Activated naive CD8-positive, alpha-beta T cell treated with anti-CD3 and anti-CD28 coated beads, Interleukin-2, amount 50 U/mL, for 24 hours (primary cell): ENCODE data around the gene NOL4L.

Source experiments
- ATAC-seq: fragments of 150-1000 bp; cut with Tn5 transposase; one replicate; pipeline ENCODE4 v1.10.0; 2021
- DNase-seq: peaks from one replicate; pipeline ENCODE4 v3.0.0; 2021
- H3K27ac Mint-ChIP-seq: one replicate; pipeline ENCODE4 v1.8.0; 2021; ENCODE audit warnings: mild to moderate bottlenecking, mixed read lengths
- H3K27me3 Mint-ChIP-seq: one replicate; pipeline ENCODE4 v1.8.0; 2021; ENCODE audit warnings: mixed read lengths
- H3K36me3 Mint-ChIP-seq: one replicate; pipeline ENCODE4 v1.8.0; 2021; ENCODE audit warnings: low read depth, mixed read lengths
- H3K4me1 Mint-ChIP-seq: one replicate; pipeline ENCODE4 v1.8.0; 2021; ENCODE audit warnings: mixed read lengths
- H3K4me3 Mint-ChIP-seq: one replicate; pipeline ENCODE4 v1.8.0; 2021; ENCODE audit warnings: mild to moderate bottlenecking, moderate library complexity, mixed read lengths
- H3K9me3 Mint-ChIP-seq: one replicate; pipeline ENCODE4 v1.8.0; 2021; ENCODE audit warnings: mixed read lengths

The NOL4L gene

DNA sequence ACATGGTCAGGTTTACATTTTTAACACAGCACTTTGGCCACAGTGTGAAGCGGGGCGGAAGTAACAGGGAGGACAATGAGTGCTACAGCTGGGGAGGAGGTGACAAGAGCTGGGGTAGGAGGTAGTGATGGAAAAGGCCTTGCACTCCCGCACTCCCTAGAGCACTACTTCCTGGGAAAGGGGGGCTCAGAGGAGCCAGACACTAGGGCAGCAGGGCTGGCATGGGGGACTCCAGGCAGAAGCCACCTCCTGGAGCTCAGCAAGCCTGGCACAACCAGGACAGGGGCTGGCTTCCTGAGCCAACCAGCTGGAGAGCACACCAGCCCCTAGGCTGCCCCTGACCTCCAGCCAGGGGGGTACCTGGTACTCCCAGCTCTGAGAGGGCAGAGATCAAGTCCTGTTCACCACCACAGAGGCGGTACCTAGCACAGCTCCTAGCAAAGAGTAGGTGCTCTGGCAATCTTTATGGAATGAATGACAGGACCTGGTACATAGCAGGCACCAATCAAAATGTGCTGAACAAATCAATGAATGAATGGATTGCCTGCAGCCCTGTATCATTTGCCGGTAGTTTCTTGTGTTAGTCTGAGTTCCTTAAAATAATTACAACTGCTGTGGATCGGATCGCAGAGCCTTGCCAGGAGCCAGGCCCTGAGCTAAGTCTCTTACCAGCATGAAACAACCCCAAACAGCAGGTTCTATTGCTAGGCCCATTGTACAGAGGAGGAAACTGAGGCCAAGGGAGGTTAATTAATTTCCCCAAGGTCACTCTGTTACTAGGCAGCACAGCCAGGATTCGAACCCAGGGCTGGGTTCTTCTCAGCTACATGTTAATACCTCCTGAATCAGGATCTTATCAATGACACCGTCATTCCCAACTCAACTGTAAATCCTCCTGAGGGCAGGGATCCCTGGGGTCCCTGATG lies 15.5 kb downstream of the NOL4L start:
- DNase-seq: no peak
- Mint-ChIP-seq H3K36me3 (no peaks in the 10 kb centered on the region), H3K9me3 (no peaks in the 10 kb centered on the region), H3K4me1 (peaks cover 21% of the 10 kb centered on the region), H3K27me3 (no peaks in the 10 kb centered on the region), H3K27ac (peak overlapping the region; percentile 43), H3K4me3 (no peak overlapping the region)
- no peak for ATAC-seq

- H3K27ac Mint-ChIP-seq: peak overlapping the region; percentile 43
- H3K9me3 Mint-ChIP-seq: no peaks in the 10 kb centered on the region
- H3K4me3 Mint-ChIP-seq: no peak overlapping the region
- ATAC-seq: no peak
- peaks cover 21% of the 10 kb centered on the region for H3K4me1 Mint-ChIP-seq
- H3K27me3 Mint-ChIP-seq: no peaks in the 10 kb centered on the region
- no peak for DNase-seq
- H3K36me3 Mint-ChIP-seq: no peaks in the 10 kb centered on the region
These were observed 16.1 kb downstream of the NOL4L start for GRCh38 chr20:32569018-32569379.

- Mint-ChIP-seq H3K4me3 (no peak overlapping the region), H3K9me3 (no peaks in the 10 kb centered on the region), H3K4me1 (peaks cover 20% of the 10 kb centered on the region), H3K27ac (no peak overlapping the region), H3K27me3 (no peaks in the 10 kb centered on the region), H3K36me3 (no peaks in the 10 kb centered on the region)
- DNase-seq: no peak
- no peak for ATAC-seq
These were observed 17.6 kb downstream of the NOL4L start for GRCh38 chr20:32567384-32568178.

DNA sequence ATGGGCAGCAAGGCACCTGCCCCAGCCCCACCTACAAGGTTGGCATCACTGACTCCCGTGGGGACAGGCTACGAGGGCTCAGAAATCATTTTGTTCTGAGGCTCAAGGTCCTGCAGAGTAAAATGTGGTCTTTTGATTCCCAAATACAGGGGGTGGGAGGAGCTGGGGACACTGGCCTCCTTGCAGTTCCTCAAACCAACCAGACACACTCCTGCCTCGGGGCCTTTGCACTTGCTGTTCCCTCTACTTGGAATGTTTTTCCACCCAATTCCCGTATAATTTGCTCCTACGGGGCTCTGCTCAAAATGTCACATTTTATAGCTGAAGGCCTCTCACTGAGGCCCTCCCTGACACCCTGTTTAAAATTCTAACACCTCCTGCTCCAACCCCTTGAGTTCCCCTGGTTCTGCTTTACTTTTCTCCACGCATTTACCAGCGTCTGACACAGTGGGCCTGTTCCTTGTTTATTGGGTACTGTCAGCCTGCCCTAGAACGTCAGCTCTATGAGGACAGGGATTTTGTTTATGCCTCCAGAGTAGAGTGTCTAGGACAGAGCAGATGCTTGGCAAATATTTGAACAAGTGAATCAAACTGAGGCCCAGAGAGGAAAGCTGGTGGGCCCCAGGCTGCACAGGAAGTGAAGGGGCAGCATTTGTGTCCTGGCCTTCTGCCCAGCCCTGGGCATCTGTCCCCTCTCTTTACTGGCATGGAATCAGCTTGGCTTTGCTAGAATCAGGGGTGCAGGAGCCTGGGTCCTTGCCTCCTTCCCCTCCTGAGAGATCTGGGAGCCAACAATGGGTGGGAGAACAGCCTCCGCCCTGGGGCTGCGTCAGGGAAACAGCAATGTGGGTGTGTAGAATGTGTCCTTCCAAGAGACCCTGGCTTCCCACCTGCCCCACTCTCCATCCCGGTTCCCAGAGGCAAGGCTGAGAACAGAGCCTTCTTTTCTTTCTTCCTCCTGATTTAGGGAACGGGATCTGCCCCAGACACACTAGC lies 18.5 kb downstream of the NOL4L start:
- peaks cover 26% of the 10 kb centered on the region for H3K4me1 Mint-ChIP-seq
- no peak for ATAC-seq

GRCh38 chr20:32565735-32566032 lies 19.4 kb downstream of the NOL4L start:
- H3K27me3 Mint-ChIP-seq: no peaks in the 10 kb centered on the region
- peaks cover 33% of the 10 kb centered on the region for H3K4me1 Mint-ChIP-seq
- peak overlapping the region; percentile 14 for H3K27ac Mint-ChIP-seq
- H3K4me3 Mint-ChIP-seq: no peak overlapping the region
- no peaks in the 10 kb centered on the region for H3K9me3 Mint-ChIP-seq
- H3K36me3 Mint-ChIP-seq: no peaks in the 10 kb centered on the region
- DNase-seq: no peak
- no peak for ATAC-seq

More for the DNA sequence above, 18.5 kb downstream of the NOL4L start:
- no peaks in the 10 kb centered on the region for H3K36me3 Mint-ChIP-seq
- no peak overlapping the region for H3K4me3 Mint-ChIP-seq
- no peak overlapping the region for H3K27ac Mint-ChIP-seq
- no peaks in the 10 kb centered on the region for H3K9me3 Mint-ChIP-seq
- no peak for DNase-seq
- H3K27me3 Mint-ChIP-seq: no peaks in the 10 kb centered on the region

GRCh38 chr20:32564921-32565734 lies 20.0 kb downstream of the NOL4L start:
- H3K36me3 Mint-ChIP-seq: no peaks in the 10 kb centered on the region
- ATAC-seq (no peak), DNase-seq (no peak)
- peak overlapping the region; percentile 14 for H3K27ac Mint-ChIP-seq
- no peaks in the 10 kb centered on the region for H3K9me3 Mint-ChIP-seq
- no peaks in the 10 kb centered on the region for H3K27me3 Mint-ChIP-seq
- peaks cover 36% of the 10 kb centered on the region for H3K4me1 Mint-ChIP-seq
- H3K4me3 Mint-ChIP-seq: no peak overlapping the region

- no peaks in the 10 kb centered on the region for H3K27me3 Mint-ChIP-seq
- ATAC-seq (no peak), DNase-seq (no peak)
- H3K4me3 Mint-ChIP-seq: no peak overlapping the region
- no peaks in the 10 kb centered on the region for H3K36me3 Mint-ChIP-seq
- no peaks in the 10 kb centered on the region for H3K9me3 Mint-ChIP-seq
- peaks cover 36% of the 10 kb centered on the region for H3K4me1 Mint-ChIP-seq
- no peak overlapping the region for H3K27ac Mint-ChIP-seq
These were observed 20.7 kb downstream of the NOL4L start for GRCh38 chr20:32564440-32564839.

DNA sequence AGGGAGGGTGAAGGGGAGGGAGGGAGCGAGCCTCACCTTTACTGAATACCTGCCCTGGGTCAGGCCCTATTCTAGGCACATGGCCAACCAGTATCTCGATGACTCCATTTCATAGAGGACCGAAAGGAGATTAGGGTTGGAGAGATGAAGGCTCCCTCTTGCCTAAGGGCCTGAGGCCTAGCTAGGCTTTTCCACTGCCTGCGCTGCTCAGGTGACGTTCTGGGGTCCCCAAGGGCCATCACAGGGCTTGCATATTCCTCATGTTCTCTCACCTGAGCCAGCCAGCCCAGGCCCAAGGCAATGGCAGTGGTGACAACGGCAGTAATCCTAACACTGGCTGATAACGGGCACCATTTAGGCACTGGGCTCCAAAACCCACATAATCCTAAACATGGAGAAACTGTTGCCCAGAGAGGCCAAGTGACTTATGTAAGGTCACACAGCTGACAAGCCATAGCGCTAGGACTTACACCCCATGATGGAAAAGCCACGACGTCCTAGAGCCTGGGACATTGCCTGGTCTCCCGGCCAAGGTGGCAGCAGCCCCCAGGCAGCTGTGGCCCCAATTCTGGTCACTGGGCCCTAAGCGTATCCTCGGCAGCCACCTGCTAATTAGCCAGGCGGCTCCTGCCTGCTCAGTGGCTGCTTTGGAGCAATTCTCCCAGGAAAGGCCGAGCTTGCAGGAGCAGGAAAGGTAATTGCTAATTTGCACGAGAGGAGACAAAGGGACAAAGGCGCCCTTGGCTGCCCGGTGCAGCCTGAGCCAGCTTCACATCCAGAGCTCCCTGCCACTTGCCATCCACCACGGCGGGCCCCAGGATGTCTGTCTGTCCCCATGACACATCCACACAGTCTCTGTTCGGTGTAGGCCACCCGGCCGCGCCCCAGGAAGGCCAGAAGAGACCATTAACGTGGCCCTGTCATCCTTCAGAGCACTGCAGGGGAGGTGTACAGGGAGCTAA lies 21.5 kb downstream of the NOL4L start:
- Mint-ChIP-seq H3K36me3 (no peaks in the 10 kb centered on the region), H3K27me3 (no peaks in the 10 kb centered on the region), H3K9me3 (no peaks in the 10 kb centered on the region), H3K4me1 (peaks cover 31% of the 10 kb centered on the region), H3K27ac (no peak overlapping the region), H3K4me3 (no peak overlapping the region)
- no peak for DNase-seq
- no peak for ATAC-seq

DNA sequence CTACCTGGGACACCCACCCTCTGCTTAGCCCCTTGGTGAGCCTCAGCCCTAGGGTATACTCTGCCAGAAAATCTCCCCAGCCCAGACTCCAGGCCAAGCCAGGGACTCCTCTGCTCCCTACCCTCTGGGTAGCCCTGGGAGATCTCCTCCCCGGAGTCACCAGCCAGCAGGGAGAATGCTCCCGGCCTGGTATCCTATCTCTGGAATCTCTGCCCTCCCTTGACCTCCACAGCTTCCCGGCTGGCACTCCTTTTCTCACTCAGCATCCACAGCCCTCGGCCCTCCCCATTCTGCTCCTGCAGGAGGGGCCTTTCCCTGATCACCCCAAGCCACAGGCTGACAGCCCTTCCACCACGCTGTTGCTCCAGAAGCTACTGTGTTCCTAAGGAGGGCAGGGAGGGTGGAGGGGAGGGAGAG lies 22.6 kb downstream of the NOL4L start:
- Mint-ChIP-seq H3K27ac (peak overlapping the region; percentile 59), H3K27me3 (no peaks in the 10 kb centered on the region), H3K36me3 (no peaks in the 10 kb centered on the region), H3K4me1 (peaks cover 33% of the 10 kb centered on the region), H3K4me3 (no peak overlapping the region), H3K9me3 (no peaks in the 10 kb centered on the region)
- DNase-seq (no peak), ATAC-seq (no peak)

GRCh38 chr20:32560989-32561830 lies 23.9 kb downstream of the NOL4L start:
- H3K9me3 Mint-ChIP-seq: no peaks in the 10 kb centered on the region
- H3K27ac Mint-ChIP-seq: peak overlapping the region; percentile 76
- ATAC-seq (peak; percentile 81), DNase-seq (peak; percentile 53)
- peaks cover 38% of the 10 kb centered on the region for H3K4me1 Mint-ChIP-seq
- no peaks in the 10 kb centered on the region for H3K36me3 Mint-ChIP-seq
- no peaks in the 10 kb centered on the region for H3K27me3 Mint-ChIP-seq
- H3K4me3 Mint-ChIP-seq: peak overlapping the region; percentile 38

- Mint-ChIP-seq H3K9me3 (no peaks in the 10 kb centered on the region), H3K27ac (peak overlapping the region; percentile 76), H3K27me3 (no peaks in the 10 kb centered on the region), H3K36me3 (no peaks in the 10 kb centered on the region), H3K4me3 (peak overlapping the region; percentile 38), H3K4me1 (peaks cover 38% of the 10 kb centered on the region)
- no peak for DNase-seq
- no peak for ATAC-seq
These were observed 24.6 kb downstream of the NOL4L start for GRCh38 chr20:32560482-32560988.

- Mint-ChIP-seq H3K36me3 (no peaks in the 10 kb centered on the region), H3K4me3 (no peak overlapping the region), H3K27ac (peak overlapping the region; percentile 76), H3K4me1 (peaks cover 45% of the 10 kb centered on the region), H3K9me3 (no peaks in the 10 kb centered on the region), H3K27me3 (no peaks in the 10 kb centered on the region)
- DNase-seq (no peak), ATAC-seq (no peak)
These were observed 25.3 kb downstream of the NOL4L start for GRCh38 chr20:32559753-32560380.
